ENCODE results near the gene GFRA1. TPM values are rescaled to one million over a fixed set of nuclear protein-coding genes. Genes with fewer than 3 reads are reported as not detected.

The GFRA1 gene
- total and polyA plus RNA-seq, 2 of the 8 experiments (the other 6 are each of a cell fraction or from before 2014, with no cell fraction given), result 1.1 to 2.0 TPM

DNA sequence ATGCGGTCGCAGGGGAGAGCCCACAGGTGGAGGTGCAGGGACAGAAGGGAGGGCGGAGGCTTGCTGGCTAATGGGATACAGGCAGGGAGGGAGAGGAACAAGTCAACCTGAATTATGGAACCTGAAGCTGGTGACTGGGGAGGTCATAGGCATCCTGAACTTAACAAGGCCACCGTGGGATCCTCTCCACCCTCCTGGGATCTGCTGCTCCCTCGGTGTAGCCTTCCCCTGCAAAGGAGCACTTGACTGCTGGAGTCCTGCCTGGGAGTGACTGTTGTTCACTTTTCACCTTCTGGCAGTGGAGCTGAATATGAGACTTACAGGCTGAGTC lies 223.1 kb downstream of the GFRA1 start:
- Histone ChIP-seq H2BK5ac (ENCODE audit: low read depth, low read length) (no peak overlapping the region), H3K23ac (ENCODE audit: insufficient read length) (no peak overlapping the region), H2BK12ac (ENCODE audit: low read depth, low read length) (no peak overlapping the region), H2BK20ac (ENCODE audit: low read length) (no peak overlapping the region), H3K9me3 (ENCODE audit: insufficient read depth in 2 of 2, low read depth in 1 of 2, low read length in 1 of 2) (no peaks in the 10 kb centered on the region), H2BK120ac (replicated peaks; ENCODE audit: low read depth, low read length) (no peak overlapping the region), H3K4ac (replicated peaks; ENCODE audit: insufficient read length, low read depth, low read length) (no peak overlapping the region), H3K4me2 (ENCODE audit: insufficient read depth in 1 of 2, low read depth in 2 of 2, low read length in 2 of 2) (no peak overlapping the region), H4K5ac (ENCODE audit: insufficient read length, low read depth, low read length) (no peak overlapping the region), H3K79me2 (ENCODE audit: control insufficient read depth in 1 of 2, insufficient read depth in 2 of 2, low read length in 2 of 2) (no peaks in the 10 kb centered on the region), H3K79me1 (ENCODE audit: low read depth, low read length) (no peaks in the 10 kb centered on the region), H2AK5ac (ENCODE audit: low read depth, low read length) (no peak overlapping the region), H3K23me2 (ENCODE audit: low read depth, low read length) (no peaks in the 10 kb centered on the region), H3K56ac (replicated peaks; ENCODE audit: insufficient read length, low read depth, low read length) (no peak overlapping the region), H3K9ac (replicated peaks in 1 of 4; ENCODE audit: extremely low read depth in 1 of 4, low read depth in 3 of 4, low read length in 3 of 4) (no peak overlapping the region), H4K20me1 (replicated peaks in 1 of 2; ENCODE audit: control insufficient read depth in 1 of 2, insufficient read depth in 2 of 2, low read length in 2 of 2) (no peaks in the 10 kb centered on the region), H3K4me3 (ENCODE audit: extremely low read depth in 1 of 4, insufficient read depth in 2 of 4, low read depth in 3 of 4, low read length in 4 of 4) (no peak overlapping the region), H3K14ac (ENCODE audit: insufficient read length) (no peak overlapping the region), H4K91ac (replicated peaks; ENCODE audit: insufficient read length, low read length) (no peak overlapping the region), H3K4me1 (replicated peaks in 1 of 4; ENCODE audit: control insufficient read depth in 3 of 4, insufficient read depth in 4 of 4, low read length in 3 of 4) (no peaks in the 10 kb centered on the region; a peak in 1 of 7 replicates), H2AFZ (ENCODE audit: low read length) (no peak overlapping the region), H3K27me3 (replicated peaks in 1 of 4; ENCODE audit: control insufficient read depth in 3 of 4, extremely low read depth in 1 of 4, insufficient read depth in 3 of 4, low read length in 3 of 4) (no peaks in the 10 kb centered on the region; a peak in 1 of 7 replicates), H3K18ac (ENCODE audit: extremely low read depth, low read length) (no peak overlapping the region), H2BK15ac (ENCODE audit: low read length) (no peak overlapping the region), H4K8ac (ENCODE audit: extremely low read depth, insufficient read depth, low read length) (no peak overlapping the region), H3K27ac (ENCODE audit: low read depth, low read length) (no peak overlapping the region), H3K36me3 (ENCODE audit: control insufficient read depth in 2 of 4, insufficient read depth in 4 of 4, low read length in 3 of 4) (no peaks in the 10 kb centered on the region)
- FAIRE-seq, result no peak
- WGBS, 2 experiments (ENCODE audit: extremely low coverage in 1 of 2, insufficient coverage in 1 of 2, insufficient read length in 1 of 2, insufficient replicate concordance in 2 of 2, low coverage in 1 of 2, low lambda C conversion rate in 2 of 2, missing lambda C conversion rate in 1 of 2), result 89% methylated on average over 4 of the region's 5 CpGs; no CpG with 5 or more reads in 1 of the 2 experiments
- POLR2A ChIA-PET (ENCODE audit: partially characterized antibody), result no interaction called here
- CTCF ChIA-PET (ENCODE audit: partially characterized antibody), result interaction anchor here (1.0 kb wide), 1 partner anchor 10 kb away, joined by 3 read pairs; no protein-coding TSS in a partner anchor
- TF ChIP-seq ZNF274 (IDR thresholded peaks at IDR 0.05; ENCODE audit: borderline replicate concordance, extremely low read depth, low read length) (no peak), EZH2 (IDR thresholded peaks at IDR 0.05; ENCODE audit: low read depth, low read length, severe bottlenecking) (no peak), CHD2 (IDR thresholded peaks at IDR 0.05; ENCODE audit: low read length) (no peak), MAFK (IDR thresholded peaks at IDR 0.05; ENCODE audit: low read depth, low read length) (no peak), RXRA (IDR thresholded peaks at IDR 0.05; ENCODE audit: insufficient read depth, low read depth, low read length) (no peak), SUZ12 (IDR thresholded peaks at IDR 0.05; ENCODE audit: low read length) (no peak), RNF2 (IDR thresholded peaks at IDR 0.05; ENCODE audit: borderline replicate concordance, low read depth, low read length, missing control alignments, poor library complexity, severe bottlenecking) (no peak), SRF (IDR thresholded peaks at IDR 0.05; ENCODE audit: low read depth, low read length) (no peak), ASH2L (IDR thresholded peaks at IDR 0.05; ENCODE audit: low read length) (no peak), BCL11A (IDR thresholded peaks at IDR 0.05; ENCODE audit: low read depth in 2 of 2, low read length in 2 of 2) (no peak), SIX5 (IDR thresholded peaks at IDR 0.05; ENCODE audit: low read depth, low read length) (no peak)
- no peak for DNase-seq (ENCODE audit: low read depth in 1 of 2, low spot score in 2 of 2)
